ENCODE measurements around the gene ARMC2.
"Not testable (repeated sequence)": the region's sequence is repeated elsewhere in the genome, so short reads cannot be mapped to it uniquely, and the experiment has no call there.

ARMC2 gene

DNA sequence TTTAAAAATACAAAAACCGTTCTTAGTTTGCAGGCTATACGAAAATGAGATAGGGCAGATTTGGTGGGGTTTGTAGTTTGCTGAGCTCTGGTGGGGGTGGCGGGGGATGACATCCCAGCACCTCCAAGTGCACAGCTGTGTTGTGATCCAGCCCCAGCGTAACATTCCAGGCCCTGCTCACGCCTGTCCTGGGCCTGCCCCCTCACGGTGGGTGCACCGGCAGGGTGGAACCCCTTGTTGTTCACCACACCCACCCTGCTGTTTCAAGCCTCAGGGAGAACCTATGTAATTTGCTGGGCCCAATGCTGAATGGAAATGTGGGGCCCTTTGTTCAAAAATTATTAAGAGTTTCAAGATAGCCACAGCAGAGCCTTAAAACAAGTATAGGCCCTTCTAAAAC is 25.0 kb downstream of the ARMC2 start:
- DNase-seq, result no peak

DNA sequence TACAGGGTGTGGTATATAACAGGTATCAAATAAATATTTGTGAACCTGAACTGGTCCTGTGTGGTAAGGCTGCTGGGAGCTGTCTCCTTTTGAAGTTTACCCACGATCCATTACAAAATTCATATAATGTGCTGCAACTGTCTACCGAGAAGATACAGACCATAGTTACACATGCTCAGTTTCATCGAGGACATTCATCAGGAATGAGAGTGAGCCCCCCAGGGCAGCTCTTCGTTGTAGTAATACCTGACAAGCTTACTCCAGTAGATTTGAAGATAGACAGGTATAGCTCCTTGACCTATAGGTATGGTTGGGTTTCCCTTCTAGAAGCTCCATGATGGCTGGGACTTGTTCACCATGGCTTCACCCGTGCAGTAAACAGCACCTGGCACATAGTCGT is 25.7 kb downstream of the ARMC2 start:
- no peak for DNase-seq

DNA sequence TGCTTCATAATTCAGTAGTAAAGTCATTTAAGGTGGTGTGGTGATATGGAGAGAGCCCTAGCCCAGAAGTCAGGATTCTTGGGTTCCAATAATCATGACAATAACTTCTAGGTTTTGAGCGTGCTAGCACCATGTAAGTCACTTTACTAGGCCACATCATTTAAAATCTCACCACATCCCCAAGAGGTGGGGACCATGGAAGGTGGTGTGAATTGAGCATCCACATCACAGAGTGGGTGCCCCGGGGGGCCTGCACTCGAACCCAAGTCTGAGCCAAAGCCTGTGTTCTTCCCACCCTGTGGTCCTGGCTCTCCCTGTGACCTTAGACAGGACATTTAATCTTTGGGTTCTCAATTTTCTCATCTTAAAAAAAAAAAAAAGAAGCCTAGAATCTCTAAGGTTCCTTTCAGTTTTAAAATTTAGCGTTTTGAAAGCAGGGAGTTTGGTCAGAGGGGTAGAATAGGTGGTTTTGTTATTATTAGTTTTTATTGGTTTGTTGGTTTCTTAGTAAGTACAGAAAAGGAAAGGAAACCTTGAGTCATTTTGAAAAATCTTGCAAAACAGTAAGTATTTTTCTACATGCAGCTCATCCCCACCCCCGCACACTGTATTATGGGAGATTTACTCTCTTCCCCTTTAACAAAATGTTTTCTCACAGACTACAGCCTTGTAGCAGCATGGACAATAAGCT is 26.4 kb downstream of the ARMC2 start:
- peak; percentile 44 for DNase-seq

DNA sequence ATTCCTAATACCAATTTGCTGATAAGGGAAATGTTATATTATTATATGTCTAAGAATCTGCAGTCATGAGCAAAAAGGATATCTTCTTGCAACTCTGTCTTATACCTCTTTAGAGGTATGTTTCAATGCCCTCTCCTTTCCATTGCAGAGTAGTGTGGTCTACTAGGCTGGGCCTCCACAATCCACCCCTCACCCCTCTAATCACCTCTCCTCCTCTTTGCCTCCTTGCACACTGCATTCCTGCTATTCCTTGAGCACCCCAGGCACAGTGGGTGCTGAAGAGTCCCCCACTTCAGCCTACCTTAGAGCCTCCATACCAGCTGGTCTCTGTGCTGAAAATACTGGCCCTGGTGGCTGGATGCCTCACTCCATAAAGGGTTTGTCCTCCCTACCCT is 26.9 kb downstream of the ARMC2 start:
- DNase-seq, result no peak

DNA sequence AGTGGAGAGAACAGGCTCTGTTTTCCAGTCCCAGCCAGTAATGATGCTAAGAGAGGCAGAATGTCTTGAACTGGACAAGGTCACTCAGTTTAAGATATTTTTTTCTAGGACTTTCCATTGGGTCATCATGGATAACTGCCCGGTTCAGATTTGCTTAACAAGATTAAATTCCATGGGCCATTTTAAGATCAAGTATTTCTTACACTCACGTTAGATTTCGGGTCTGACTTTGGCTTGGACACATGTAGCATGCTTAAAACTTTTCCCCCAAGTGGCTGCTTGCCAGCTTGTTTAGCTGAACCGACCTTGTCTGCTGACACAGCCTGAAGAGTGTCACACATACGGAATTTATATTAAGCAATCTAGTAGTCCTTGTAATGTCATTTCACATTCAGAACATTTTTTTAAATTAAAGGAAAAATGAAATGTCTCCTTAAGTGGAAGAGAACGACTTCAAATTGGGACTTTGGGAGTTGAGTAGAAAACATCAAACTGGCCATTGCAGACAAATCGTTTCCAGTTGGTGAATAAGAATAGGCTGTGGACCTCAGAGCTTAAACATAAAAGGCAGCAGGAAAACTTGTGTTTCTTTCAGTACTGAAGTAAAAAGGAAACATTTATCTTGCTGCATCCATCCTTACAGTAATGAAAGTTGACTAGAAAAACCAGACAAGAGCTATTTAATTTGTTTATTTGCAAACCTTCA is 29.0 kb downstream of the ARMC2 start:
- peak; percentile 90 for DNase-seq

DNA sequence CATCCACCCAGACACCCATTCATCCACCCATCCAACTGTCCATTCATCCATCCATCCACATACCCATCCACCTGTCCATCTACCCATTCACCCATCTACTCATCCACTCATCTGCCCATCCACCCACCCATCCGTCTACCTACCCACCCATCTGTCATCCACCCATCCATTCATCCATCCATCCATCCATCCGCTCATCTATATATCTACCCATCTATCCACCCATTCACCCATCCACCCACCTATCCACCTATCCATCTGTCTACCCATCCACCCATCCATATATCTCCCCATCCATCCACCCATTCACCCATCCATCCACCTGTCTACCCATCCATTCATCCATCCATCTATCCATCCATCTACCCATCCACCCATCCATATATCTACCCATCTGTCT is 30.7 kb downstream of the ARMC2 start:
- no peak for DNase-seq

DNA sequence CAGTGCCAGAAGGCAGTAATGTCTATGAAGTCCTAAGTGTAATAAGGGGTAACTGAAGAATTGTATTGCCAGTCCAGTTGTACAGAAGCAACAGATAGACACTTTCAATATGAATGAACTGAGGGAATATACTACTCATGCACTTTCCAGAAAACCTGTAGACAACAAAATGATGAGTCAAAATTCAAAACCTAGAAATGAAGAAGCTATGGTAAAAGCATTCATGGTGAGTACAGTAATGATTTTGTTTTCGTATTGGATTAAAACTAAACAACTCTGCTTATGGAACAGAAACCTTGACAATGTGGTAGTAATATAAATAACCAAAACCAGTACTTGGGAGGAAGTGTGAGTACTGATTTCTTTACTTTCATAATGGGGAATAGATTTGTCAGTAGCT is 35.0 kb downstream of the ARMC2 start:
- DNase-seq, result no peak

DNA sequence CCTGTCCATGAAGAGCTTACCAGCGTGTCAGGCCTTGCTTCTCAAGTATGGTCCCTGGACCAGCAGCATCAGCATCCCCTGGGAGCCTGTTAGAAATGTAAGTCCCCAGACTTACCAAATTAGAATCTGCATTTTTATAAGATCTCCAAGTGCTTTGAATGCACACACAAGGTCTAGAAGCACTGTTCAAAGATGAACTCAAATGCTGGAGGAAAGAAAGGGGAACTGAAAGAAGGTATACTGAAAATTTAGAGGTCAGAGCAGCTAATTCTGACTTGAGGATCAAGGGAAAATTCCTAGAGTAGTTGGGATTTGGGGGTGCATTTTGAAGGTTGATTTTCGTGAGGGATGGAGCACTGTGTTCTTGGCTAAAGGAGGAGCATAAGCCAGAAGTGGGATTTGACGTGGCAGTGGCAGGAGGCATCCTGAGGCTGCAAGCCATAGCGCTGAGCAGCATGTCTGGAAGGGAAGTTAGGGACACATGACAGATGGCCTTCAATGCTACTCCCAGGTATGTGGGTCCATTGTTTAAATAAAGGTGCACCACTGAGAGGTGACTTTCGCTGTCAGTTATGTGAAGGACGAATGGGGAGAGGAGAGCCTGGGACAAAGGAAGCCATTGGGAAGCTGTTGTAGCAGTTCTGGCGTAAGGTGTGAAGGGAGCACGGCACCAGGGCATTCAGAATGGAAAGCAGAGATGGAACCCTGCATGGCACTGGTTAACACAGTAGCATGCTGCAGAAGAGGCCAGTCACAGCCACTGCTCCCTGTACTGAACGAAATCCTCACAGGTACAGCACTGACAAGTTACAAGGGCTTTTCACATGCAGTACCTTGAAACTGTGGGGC is 36.2 kb downstream of the ARMC2 start:
- DNase-seq, result no peak

DNA sequence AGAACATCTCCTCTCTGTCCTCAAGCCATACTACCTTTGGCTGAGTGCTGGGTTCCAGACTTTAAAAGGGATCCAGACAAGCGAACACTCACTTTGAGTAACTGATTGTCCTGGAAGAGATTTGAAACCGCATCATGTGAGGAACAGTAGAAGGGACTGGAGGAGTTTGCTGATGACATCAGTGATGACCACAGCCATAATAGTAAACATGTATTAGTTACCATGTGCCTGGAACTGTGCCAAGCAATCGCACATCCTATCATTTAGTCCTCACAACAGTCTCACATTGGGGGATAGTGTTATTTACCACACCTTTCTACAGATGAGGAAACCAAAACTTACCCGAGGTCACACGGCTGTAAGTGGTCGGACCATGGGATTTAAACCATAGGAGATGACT is 39.8 kb downstream of the ARMC2 start:
- DNase-seq, result no peak

DNA sequence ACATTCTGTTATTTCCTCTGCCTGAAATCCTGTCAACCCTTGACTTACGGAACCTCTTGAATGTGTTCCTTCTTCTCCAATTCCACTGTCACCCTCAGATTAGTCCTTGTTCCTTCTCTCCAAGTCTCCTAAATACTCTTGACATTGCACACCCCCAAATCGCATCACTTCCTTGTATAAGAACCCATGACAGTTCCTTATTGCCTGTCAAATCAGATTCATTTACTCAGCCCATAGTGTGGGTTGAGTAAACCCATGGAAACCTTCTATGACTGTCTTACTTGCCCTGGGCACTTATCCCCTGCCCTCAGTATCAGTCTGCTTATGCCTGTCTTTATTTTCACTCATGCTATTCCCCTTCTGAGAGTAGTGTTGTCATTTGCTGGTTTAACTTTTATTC is 40.5 kb downstream of the ARMC2 start:
- DNase-seq, result no peak

DNA sequence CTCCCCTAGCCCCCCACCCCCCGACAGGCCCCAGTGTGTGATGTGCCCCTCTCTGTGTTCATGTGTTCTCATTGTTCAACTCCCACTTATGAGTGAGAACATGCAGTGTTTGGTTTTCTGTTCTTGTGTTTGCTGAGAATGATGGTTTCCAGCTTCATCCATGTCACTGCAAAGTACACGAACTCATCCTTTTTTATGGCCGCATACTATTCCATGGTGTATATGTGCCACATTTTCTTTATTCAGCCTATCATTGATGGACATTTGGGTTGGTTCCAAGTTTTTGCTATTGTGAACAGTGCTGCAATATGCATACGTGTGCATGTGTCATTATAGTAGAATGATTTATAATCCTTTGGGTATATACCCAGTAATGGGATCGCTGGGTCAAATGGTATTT is 42.7 kb downstream of the ARMC2 start:
- not testable (repeated sequence) for DNase-seq

DNA sequence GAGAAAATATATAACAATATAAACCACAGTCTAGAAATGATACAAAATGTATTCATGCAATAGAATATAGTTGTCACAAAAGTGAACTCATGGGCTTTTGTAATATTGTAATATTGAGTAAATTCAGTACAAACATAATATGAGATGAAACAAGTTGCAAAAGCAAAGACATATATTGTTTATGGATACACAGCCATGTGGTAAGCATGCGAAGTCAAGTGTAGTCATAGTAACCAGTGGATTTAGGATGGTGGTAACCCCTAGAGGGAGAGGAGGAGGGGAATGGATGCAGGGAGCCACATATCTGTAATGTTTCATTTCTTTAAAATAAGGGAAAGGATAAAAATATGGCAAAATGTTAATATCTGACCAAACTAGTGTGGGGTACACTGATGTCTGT is 47.3 kb downstream of the ARMC2 start:
- DNase-seq, result peak; percentile 25

DNA sequence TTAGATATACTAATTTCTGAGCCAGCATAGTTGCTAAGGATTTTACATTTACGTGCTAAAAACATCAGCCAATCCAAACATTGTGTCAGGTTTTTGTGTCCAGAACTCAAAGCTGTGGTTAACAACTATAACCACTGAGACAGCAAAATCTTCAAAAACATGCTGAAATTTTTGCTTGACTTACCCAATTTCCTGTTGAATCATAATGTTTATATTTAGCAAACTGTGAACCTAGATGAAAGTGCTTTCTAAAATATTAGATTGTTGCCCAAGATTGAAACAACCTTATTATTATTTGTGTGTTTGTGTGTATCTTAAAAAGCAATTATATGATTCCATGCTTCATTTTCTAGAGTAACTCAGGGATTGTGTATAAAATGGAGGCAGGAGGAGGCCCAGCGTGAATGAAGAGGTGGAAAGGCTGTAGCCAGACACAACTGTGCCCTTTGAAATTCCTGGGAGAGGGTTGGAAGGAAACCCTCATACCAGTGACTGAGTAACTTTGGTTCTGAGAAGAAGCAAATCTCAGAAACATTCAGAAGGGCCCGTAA is 48.0 kb downstream of the ARMC2 start:
- DNase-seq, result peak; percentile 84

DNA sequence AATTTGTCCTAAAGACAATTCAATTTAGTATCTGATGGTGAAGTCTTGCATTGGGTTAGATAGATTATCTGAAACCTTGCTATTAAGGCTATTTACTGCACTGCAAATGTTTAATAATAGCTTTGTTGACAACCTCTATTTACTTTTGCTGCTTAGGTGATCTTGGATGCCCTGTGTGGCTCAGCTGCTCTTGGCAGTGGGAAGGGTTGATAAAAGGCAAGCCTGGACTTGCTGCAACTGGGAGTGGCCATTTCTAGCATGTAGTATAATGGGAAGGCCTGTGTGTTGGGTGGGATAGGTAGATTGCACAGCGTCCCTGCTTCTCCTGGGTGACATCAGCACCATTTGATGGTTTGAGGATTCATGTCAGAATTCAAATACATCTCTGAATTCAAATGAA is 49.1 kb downstream of the ARMC2 start:
- no peak for DNase-seq

DNA sequence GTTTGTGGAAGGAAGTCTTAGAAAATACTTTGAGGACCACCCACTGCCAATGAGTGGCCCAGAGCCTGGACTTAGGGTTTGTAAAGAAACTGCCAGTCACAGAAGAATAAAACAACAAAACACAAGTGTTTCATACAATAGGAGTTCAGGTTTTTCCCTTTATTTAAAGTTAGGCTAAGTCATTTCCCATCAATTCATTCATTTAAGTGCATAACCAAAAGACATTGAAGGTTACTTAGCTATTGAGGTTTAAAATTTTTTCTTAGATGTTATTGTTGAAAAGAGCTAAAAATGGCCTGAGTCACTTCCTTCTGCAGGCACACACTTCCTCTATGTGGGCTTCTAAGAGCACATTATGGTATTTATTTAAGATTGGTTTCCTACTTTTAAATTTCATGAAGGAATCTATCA is 54.2 kb downstream of the ARMC2 start:
- no peak for DNase-seq

DNA sequence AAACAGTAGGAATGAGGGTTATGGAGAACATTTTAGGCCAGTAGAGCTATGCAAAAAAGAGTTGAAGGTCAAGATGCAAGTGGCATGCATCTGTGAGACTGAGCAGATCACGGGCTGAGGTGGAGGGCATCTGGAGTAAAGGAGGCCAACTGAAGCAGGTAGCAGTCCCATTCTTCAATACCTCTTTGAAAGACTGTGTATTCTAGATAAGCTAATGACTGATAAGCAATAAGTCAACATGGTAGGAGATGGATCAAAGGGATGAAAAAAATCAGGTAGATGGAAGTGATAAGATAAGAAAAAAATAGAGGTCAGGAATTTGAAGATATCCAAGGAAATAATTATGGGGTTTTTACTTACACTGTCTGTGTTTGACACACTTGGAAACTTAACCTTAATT is 55.6 kb downstream of the ARMC2 start:
- no peak for DNase-seq

DNA sequence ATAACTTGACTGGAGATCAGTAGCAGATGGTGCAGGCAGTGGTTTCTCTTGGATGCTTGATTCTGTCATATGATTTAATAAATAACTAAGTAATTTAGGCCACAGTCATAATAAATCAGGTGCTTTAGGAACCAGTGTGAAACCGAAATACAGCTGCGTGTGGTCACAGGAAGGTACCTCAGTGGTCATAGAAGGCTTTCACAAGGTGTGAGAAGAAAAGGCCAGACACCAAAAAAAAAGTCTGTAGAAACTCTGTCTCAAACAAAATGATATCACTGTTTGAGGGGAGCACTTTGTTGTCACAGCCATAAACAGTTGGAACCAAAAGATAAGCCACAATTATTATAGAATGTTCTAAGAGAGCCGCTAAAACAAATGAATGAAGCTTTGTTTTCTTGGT is 56.5 kb downstream of the ARMC2 start:
- no peak for DNase-seq

DNA sequence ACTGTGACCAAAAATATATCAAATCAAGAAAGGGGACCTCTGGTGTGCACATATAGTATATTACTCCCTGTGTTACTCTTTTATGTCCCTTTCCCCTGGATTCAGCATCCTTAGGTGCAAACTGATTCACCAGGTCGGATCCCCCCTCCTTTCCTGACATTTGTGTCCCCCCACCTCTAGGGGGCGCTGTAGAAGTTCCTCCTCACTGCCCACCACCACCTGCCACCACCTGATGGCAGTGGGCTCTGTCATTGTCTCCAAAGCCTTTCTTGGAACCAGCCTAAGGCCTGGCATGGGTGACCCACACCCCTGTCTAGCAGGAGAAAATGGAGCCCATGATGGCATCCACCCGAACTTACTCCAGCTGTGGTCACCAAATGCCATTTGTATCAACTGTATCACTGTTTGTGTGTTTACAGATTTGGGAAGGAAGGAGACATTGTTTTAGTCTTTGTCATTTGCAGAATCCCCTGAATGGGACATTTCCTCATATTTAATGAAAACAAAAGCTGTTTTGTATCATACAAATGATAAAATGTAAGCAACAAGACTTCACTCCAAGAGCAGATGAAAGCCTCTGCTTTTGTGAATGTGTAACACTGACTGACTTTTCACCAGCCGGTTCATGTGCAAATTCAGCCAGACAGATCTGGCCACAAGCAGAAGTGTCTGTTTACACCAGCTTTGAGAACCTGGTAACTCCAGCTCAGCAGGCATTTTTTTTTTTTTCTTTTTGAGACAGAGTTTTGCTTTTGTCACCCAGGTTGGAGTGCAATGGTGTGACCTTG is 66.2 kb downstream of the ARMC2 start:
- DNase-seq, result no peak

DNA sequence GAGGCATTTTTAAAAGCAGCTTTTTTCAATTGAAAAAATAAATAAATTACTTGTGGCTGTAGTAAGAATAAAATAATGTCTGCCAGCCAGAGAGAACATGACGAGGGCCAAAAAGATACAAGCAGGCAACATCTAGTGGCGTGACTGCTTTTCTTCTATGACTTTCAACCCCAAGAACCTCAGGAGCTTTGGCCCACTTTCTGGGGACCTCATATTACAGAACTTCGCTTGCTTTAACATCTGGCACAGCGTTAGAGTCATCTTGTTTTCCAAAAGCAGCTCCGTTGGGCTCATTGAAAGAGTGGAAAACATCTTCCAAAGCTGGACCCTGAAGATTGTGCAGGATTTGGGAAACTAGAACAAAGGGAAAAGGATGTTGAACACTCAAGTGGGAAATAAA is 67.0 kb downstream of the ARMC2 start:
- DNase-seq, result no peak

DNA sequence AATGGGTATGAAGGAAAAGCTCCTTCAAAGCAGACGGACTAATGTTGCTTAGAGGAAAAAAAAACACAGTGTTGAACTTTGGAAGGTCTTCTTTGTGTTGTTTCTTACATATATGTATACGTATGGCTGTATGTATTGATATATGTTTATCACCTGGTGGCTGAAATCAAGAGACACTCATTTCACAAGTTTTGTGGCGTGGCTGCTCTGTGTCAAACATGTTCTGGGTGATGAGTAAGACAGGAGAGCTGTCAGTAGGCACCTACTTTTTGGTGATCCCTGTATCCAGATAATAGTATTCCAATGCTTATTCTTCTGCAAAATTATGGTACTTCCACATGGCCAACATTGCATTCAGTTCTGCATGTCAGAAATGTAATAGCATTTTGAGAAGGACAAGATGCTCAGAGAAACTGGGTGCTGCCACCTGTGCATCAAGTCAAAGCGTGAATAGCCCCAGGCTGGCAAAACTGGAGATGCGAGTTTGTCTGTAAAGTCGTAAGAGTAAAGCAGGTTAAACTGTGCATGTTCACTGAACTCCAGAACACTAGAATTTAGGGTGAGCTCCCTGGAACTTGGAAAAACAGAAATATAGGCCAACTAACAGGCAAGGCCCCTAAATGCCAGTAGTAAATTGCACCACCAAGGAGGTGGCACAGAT is 67.9 kb downstream of the ARMC2 start:
- no peak for DNase-seq

DNA sequence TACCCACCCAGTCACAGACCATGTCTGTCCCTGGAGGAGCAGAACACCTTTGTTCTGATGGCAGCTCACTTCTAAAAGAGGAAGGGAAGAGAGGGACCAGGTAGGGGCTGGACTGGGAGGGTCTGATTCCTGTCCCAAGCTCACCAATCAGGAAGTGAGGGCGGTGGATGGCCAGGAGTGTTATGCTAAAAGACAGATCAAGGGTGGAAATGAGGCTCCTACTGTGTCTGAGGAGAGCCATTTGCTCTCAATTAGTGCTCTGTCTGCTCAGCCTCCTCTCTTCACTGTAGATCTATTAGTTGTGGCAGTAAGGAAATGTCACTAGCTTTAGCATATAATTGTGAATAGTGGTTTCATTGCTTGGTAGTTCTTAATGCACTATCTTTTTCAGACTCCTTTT is 72.5 kb downstream of the ARMC2 start:
- no peak for DNase-seq
